GM19239 (cell line): ENCODE measurements around the gene SEPTIN10.

ENCODE experiments used
- DNase-seq: peaks from one replicate; pipeline ENCODE4 v3.0.0; 2011; ENCODE audit warnings: low spot score; ENCODE audit not compliant: insufficient read length
- FAIRE-seq: peaks from 2 replicates; lab custom pipeline; 2011; peaks lifted over from hg19 to GRCh38; lab: Jason Lieb, UNC

Gene SEPTIN10

GRCh38 chr2:109527846-109528705 is 85.7 kb downstream of the SEPTIN10 start:
- DNase-seq (no peak), FAIRE-seq (no peak)

- DNase-seq (no peak), FAIRE-seq (no peak)
Measured at GRCh38 chr2:109527079-109527478, 86.7 kb downstream of the SEPTIN10 start.

GRCh38 chr2:109526442-109526970 is 87.3 kb downstream of the SEPTIN10 start:
- no peak for DNase-seq

GRCh38 chr2:109525836-109526235 is 87.9 kb downstream of the SEPTIN10 start:
- no peak for FAIRE-seq
- DNase-seq: no peak

More at GRCh38 chr2:109526442-109526970, 87.3 kb downstream of the SEPTIN10 start:
- no peak for FAIRE-seq

- DNase-seq (no peak), FAIRE-seq (no peak)
Measured at GRCh38 chr2:109523536-109524361, 90.0 kb downstream of the SEPTIN10 start.

GRCh38 chr2:109523121-109523520 is 90.6 kb downstream of the SEPTIN10 start:
- FAIRE-seq (no peak), DNase-seq (no peak)

- DNase-seq (no peak), FAIRE-seq (no peak)
Measured at GRCh38 chr2:109522063-109522374, 91.7 kb downstream of the SEPTIN10 start.

GRCh38 chr2:109521233-109522062 is 92.3 kb downstream of the SEPTIN10 start:
- no peak for FAIRE-seq
- no peak for DNase-seq

- DNase-seq: no peak
- no peak for FAIRE-seq
Measured at GRCh38 chr2:109519513-109519912, 94.3 kb downstream of the SEPTIN10 start.

GRCh38 chr2:109517118-109517889 is 96.5 kb downstream of the SEPTIN10 start:
- FAIRE-seq: no peak
- DNase-seq: no peak

- no peak for FAIRE-seq
- DNase-seq: no peak
Measured at GRCh38 chr2:109516445-109517117, 97.2 kb downstream of the SEPTIN10 start.

- no peak for DNase-seq
- no peak for FAIRE-seq
Measured at GRCh38 chr2:109514857-109515256, 98.9 kb downstream of the SEPTIN10 start.

- FAIRE-seq (peak; percentile 75), DNase-seq (no peak)
Measured at GRCh38 chr2:109513749-109514588, 99.8 kb downstream of the SEPTIN10 start.

GRCh38 chr2:109513230-109513629 is 100.5 kb downstream of the SEPTIN10 start:
- DNase-seq (no peak), FAIRE-seq (no peak)

- DNase-seq (no peak), FAIRE-seq (no peak)
Measured at GRCh38 chr2:109512076-109512475, 101.7 kb downstream of the SEPTIN10 start.

GRCh38 chr2:109511168-109511567 is 102.6 kb downstream of the SEPTIN10 start:
- DNase-seq (no peak), FAIRE-seq (no peak)

- FAIRE-seq (no peak), DNase-seq (peak; percentile 80)
Measured at GRCh38 chr2:109510136-109511028, 103.4 kb downstream of the SEPTIN10 start.
